ENCODE data around the gene IGF2R.

Gene IGF2R

GRCh38 chr6:160142115-160142715 lies 173.3 kb downstream of the IGF2R start:
- DNase-seq: no peak

- no peak for DNase-seq
These were observed 177.7 kb downstream of the IGF2R start for GRCh38 chr6:160146454-160147145.

GRCh38 chr6:160147146-160147536 lies 178.3 kb downstream of the IGF2R start:
- no peak for DNase-seq

- no peak for DNase-seq
These were observed 185.6 kb downstream of the IGF2R start for GRCh38 chr6:160154471-160154870.

- no peak for DNase-seq
These were observed 188.0 kb downstream of the IGF2R start for GRCh38 chr6:160156842-160157241.

GRCh38 chr6:160160450-160160849 lies 191.6 kb downstream of the IGF2R start:
- DNase-seq: no peak

All from femur (tissue), 1 donor.